Right lobe of liver (tissue), 4 donors: ENCODE measurements around the gene MESP2.

Source experiments
- POLR2A ChIP-seq: fragments of 450-650 bp; IDR thresholded peaks from one replicate; pipeline ENCODE4 v1.6.1; 2017; ENCODE audit warnings: antibody characterized with exemption, mild to moderate bottlenecking
- TF ChIP-seq, protein P1 (sequence below), 4 donors: fragments of 200-600 bp in 3 of 4; fragments of 450-650 bp in 1 of 4; IDR thresholded peaks; one replicate each; pipeline versions ENCODE4 v1.5.1 to v1.8.0; 2016 to 2022; ENCODE audit warnings: antibody characterized with exemption in 4 of 4, mild to moderate bottlenecking in 2 of 4
- donor health status: DM: no; HTN: no; CAD: no.
- donor health status: DM: no; HTN: no; CAD: no.
- donor health status: DM: no; HTN: yes; CAD: no.

DNA sequence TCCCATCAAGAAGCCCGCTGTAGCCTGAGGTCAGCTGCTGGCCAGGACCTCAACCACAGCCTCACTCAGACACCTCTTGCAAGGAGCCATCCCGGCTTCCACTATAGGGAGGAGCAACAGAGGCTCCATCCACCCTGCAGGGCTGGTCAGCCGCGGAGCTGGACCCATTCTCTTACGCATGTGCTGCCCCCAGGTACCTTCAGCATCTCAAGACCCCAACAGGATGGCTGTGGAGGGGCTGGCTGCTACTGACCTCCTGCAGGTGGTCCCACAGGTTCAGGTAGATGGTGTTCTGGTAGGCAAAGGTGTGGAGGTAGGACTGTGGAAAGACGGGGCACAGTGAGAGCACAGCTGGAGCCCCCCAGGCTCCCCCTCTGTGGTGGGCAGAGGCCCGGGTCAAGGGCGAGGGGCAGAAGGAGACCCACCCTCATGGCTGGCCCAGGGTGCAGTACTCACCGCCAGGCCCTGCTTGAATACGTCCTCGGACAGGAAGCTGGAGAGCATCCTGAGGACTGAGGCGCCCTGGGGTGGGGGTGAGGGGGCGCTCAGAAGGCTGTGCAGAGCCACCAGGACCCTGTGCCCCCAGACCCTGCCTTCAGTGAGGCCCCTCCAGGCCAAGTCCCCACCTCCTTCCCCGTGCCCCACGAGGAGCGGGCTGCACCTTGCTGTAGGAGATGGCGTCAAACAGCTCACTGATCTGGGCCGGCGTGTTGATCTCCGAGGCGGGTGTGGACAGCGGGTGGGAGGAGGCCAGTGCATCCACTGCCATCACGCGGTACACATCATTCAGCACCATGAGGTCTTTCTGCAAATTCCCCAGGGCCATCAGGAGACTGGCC lies 27.1 kb downstream of the MESP2 start:
- TF ChIP-seq, protein P1, sequence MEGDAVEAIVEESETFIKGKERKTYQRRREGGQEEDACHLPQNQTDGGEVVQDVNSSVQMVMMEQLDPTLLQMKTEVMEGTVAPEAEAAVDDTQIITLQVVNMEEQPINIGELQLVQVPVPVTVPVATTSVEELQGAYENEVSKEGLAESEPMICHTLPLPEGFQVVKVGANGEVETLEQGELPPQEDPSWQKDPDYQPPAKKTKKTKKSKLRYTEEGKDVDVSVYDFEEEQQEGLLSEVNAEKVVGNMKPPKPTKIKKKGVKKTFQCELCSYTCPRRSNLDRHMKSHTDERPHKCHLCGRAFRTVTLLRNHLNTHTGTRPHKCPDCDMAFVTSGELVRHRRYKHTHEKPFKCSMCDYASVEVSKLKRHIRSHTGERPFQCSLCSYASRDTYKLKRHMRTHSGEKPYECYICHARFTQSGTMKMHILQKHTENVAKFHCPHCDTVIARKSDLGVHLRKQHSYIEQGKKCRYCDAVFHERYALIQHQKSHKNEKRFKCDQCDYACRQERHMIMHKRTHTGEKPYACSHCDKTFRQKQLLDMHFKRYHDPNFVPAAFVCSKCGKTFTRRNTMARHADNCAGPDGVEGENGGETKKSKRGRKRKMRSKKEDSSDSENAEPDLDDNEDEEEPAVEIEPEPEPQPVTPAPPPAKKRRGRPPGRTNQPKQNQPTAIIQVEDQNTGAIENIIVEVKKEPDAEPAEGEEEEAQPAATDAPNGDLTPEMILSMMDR (IDR thresholded peaks at IDR 0.05): no peak
- no peak for TF ChIP-seq POLR2A
